Right lobe of liver (tissue), 4 donors: ENCODE data around the gene LCMT2.

Experiments
- CTCF ChIP-seq, 4 donors: fragments of 200-600 bp in 3 of 4; fragments of 450-650 bp in 1 of 4; IDR thresholded peaks; one replicate each; pipeline versions ENCODE4 v1.5.1 to v1.8.0; 2016 to 2022; ENCODE audit warnings: antibody characterized with exemption in 4 of 4, mild to moderate bottlenecking in 2 of 4
- POLR2A ChIP-seq: fragments of 450-650 bp; IDR thresholded peaks from one replicate; pipeline ENCODE4 v1.6.1; 2017; ENCODE audit warnings: antibody characterized with exemption, mild to moderate bottlenecking
- donor health status: DM: no; HTN: no; CAD: no.
- donor health status: DM: no; HTN: no; CAD: no.
- donor health status: DM: no; HTN: yes; CAD: no.

- TF ChIP-seq CTCF (IDR thresholded peaks at IDR 0.05): no peak
- no peak for TF ChIP-seq POLR2A
Measured at GRCh38 chr15:43360821-43361220, 30.4 kb upstream of the LCMT2 start.
